HCT116 (cell line): Measurements from ENCODE around the gene DCTN1.

Experiments used
- CBX3 ChIP-seq: IDR thresholded peaks from 2 replicates; pipeline ENCODE4 v1.6.1; 2012; ENCODE audit warnings: low read depth
- EZH2 ChIP-seq: fragments of 200-600 bp; sonication (generic); IDR thresholded peaks from 2 replicates; pipeline ENCODE4 v1.6.1; 2017; ENCODE audit warnings: antibody characterized with exemption, mixed run types
- MAX ChIP-seq: IDR thresholded peaks from 2 replicates; pipeline ENCODE4 v1.6.1; 2012
- POLR2A ChIP-seq: IDR thresholded peaks from 2 replicates; pipeline ENCODE4 v1.7.0; 2011; ENCODE audit warnings: borderline replicate concordance; ENCODE audit not compliant: insufficient read depth, insufficient read length; ENCODE audit errors: extremely low read depth
- POLR2AphosphoS5 ChIP-seq: IDR thresholded peaks from 2 replicates; pipeline ENCODE4 v1.6.1; 2011; ENCODE audit warnings: mild to moderate bottlenecking, low read depth, low read length, moderate library complexity
- REST ChIP-seq: IDR thresholded peaks from 2 replicates; pipeline ENCODE4 v1.6.1; 2012; ENCODE audit warnings: low read depth
- SIN3A ChIP-seq: IDR thresholded peaks from 2 replicates; pipeline ENCODE4 v1.6.1; 2012; ENCODE audit warnings: low read depth
- TF ChIP-seq, protein P1 (sequence below), 3 experiments: fragments of 200-600 bp in 1 of 3; sonication (generic) in 1 of 3; IDR thresholded peaks in 2 of 3; conservative IDR thresholded peaks in 1 of 3; 2 replicates each; pipeline ENCODE4 v1.5.1; 2012 to 2017; ENCODE audit warnings: low read depth in 2 of 3, low read length in 2 of 3, antibody characterized with exemption in 1 of 3, borderline replicate concordance in 1 of 3, control low read depth in 1 of 3, mild to moderate bottlenecking in 1 of 3, mixed read lengths in 1 of 3, mixed run types in 1 of 3, moderate library complexity in 1 of 3; ENCODE audit not compliant: insufficient read depth in 1 of 3

DNA sequence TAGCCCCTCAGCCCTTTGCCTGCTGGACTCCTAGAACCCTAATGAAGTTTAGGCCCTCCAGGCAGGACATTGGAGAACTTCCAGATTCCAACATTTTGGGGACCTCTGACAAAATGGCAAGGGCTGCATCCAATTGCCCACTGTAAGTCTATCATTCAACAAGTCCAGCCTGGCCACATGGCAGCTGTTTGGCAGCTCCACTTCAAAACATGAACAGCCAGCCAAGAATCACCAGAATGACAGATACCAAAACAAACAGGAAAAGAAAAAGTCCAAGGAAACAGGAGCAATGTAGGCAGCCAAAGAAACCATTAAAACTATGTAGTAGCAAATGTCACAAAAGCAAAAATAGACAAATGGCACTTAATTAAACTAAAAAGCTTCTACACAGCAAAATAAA lies 62.4 kb downstream of the DCTN1 start:
- TF ChIP-seq POLR2AphosphoS5: no peak
- TF ChIP-seq, protein P1, sequence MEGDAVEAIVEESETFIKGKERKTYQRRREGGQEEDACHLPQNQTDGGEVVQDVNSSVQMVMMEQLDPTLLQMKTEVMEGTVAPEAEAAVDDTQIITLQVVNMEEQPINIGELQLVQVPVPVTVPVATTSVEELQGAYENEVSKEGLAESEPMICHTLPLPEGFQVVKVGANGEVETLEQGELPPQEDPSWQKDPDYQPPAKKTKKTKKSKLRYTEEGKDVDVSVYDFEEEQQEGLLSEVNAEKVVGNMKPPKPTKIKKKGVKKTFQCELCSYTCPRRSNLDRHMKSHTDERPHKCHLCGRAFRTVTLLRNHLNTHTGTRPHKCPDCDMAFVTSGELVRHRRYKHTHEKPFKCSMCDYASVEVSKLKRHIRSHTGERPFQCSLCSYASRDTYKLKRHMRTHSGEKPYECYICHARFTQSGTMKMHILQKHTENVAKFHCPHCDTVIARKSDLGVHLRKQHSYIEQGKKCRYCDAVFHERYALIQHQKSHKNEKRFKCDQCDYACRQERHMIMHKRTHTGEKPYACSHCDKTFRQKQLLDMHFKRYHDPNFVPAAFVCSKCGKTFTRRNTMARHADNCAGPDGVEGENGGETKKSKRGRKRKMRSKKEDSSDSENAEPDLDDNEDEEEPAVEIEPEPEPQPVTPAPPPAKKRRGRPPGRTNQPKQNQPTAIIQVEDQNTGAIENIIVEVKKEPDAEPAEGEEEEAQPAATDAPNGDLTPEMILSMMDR (IDR thresholded peaks at IDR 0.05 in 2 of 3, conservative IDR thresholded peaks at IDR 0.05 in 1 of 3; ENCODE audit: borderline replicate concordance in 1 of 3, insufficient read depth in 1 of 3, low read depth in 2 of 3, low read length in 2 of 3): no peak
- no peak for TF ChIP-seq POLR2A
- no peak for TF ChIP-seq REST
- no peak for TF ChIP-seq MAX
- no peak for TF ChIP-seq CBX3
- no peak for TF ChIP-seq SIN3A
- TF ChIP-seq EZH2: no peak
